CD4-positive, alpha-beta T cell treated with Interleukin-6 at 100 ng/mL for 8 hours (primary cell): ENCODE measurements around the gene PPDPF.
A peak's percentile ranks its signal among the peaks of the same experiment; 100 is the strongest.
"Not testable (repeated sequence)": the region's sequence is repeated elsewhere in the genome, so short reads cannot be mapped to it uniquely, and the experiment has no call there.

ENCODE experiments used
- DNase-seq: peaks from one replicate; pipeline ENCODE4 v3.0.0-alpha.2; 2020; ENCODE audit warnings: mixed read lengths, low spot score

PPDPF gene

DNA sequence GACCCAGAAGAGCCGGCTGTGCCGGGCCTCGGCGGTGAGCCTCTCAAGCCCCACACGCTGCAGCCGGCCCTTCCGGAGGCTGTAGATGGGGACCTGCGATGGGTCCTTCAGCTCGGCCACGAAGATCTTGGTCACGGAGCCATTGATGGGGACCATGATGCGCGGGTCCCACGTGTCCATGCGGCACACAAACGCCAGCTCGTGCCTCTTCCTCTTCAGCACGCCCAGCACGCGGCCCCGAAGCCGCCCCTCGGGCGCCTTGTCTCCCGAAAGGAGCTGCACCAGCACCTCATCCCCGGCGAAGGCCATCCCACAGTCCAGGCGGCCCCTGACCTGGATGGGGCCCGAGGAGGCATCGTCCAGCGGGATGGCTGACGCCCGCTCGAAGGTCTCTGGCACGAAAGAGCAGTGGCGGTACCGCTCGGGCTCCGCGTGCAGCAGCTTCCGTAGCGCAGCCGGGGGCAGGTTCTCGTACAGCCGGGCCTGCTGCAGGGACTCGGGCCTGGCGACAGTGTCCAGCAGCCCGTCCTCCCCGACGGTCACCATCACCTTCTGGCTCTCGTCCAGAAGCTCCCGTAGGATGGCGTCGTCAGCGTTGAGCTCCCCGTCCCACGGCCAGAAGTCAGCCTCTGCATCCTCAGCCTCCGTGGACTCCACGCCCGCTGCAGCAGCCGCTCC, 44.6 kb downstream of the PPDPF start:
- DNase-seq, result no peak

DNA sequence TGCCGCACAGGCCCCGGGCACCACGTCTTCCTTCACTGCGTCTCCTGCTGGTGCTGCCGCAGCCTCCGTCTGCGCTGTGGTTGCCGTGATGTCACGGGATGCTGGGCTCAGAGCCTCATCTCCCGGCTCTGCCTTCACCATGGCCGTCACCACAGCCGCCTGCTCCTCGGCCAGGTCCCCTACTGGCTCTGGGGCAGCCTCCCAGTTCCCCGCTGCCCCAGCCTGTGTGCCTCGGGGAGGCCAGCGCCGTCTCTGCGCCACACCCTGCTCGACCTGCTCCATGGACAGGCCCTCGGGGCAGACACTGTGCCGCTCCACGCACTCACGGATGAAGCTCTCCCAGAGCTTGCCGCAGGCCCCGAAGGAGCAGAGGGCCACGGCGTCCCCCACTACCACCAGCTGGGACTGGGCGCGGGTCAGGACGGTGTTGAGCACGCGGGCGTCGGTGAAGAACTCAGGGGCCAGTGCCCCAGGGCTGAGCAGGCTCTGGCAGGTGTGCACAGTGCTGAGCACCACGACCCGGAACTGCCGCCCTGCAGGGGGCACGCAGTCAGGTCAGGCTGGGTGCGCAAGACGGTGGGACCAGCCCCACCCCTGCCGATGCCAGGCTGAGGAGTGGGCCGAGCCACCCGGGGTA, 45.3 kb downstream of the PPDPF start:
- no peak for DNase-seq

DNA sequence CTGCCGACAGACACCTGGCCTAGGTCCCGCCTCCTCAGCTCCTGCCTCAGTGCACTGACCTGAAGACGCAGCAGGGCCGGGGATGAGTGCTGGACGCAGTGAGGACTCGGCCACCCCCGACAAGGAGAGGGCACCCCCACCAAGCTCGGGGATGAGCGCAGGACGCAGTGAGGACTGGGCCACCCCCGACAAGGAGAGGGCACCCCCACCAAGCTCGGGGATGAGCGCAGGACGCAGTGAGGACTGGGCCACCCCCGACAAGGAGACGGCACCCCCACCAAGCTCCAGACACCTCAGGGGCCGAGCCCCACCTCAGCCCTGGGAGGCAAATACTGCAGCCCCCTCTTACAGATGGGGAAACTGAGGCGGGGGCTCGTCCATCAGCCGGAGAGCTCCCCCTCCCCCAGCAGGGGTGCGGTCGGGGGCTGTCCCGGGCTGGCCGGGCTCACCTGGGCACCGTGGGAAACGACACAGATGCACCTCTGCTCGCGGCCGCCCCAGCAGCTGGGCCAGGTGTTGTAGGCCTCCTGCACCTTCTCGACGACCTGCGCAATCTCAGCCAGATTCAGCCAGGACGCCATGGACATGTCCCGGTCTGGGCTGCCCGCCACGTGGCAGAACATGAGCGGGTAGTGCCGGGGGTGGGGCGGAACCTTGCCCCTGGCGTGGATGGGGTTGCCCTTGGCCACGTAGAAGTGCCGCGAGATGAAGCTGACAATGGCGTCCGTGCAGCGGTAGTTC, 46.0 kb downstream of the PPDPF start:
- DNase-seq, result no peak

DNA sequence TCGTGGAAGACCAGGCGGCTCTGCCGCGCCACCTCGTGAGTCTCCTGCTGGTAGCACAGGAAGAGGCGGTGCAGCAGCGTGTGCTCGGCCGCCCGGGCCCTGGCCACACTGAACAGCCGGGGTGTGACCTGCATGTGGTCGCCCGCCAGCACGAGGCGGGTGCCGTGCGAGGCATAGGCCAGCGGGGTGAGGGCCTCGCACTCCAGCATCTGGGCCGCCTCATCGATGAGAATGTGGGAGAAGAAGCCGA, 46.5 kb downstream of the PPDPF start:
- no peak for DNase-seq

DNA sequence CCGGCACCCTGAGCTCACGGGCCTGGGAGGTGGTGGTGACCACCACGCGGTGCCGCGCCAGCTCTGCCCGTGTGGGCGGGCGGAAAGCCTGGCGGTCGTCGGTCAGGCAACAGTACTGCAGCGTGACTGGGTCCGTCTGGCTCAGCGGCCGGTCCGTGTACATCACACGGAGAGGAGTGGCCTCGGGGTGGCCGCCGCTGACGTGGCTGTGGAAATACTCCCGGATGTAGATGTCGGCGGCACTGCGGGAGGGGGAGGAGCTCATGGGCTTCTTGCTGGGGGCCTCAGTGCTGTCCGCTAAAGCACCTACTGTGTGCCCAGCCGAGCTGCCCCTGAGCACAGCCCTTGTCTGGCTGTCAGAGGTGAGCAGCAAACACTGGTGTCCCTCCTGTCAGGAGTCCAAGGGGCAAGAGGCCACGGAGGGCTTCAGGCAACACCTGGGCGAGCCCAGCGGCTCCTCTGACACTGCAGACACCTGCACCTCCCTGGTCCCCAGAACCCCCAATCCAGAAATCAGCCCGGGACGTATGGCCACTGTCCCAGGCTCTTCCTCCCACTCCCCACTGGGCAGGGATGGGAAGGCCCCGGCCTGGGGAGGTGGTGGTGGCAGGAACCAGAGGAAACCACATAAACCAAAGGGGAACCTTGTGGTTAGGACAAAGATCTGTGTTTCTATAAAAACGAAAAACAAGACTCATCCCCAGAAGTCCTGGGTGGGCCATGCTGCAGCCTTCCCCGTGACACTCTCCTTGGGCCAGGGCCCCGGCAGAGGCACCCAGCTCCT, 47.0 kb downstream of the PPDPF start:
- peak; percentile 44 for DNase-seq

DNA sequence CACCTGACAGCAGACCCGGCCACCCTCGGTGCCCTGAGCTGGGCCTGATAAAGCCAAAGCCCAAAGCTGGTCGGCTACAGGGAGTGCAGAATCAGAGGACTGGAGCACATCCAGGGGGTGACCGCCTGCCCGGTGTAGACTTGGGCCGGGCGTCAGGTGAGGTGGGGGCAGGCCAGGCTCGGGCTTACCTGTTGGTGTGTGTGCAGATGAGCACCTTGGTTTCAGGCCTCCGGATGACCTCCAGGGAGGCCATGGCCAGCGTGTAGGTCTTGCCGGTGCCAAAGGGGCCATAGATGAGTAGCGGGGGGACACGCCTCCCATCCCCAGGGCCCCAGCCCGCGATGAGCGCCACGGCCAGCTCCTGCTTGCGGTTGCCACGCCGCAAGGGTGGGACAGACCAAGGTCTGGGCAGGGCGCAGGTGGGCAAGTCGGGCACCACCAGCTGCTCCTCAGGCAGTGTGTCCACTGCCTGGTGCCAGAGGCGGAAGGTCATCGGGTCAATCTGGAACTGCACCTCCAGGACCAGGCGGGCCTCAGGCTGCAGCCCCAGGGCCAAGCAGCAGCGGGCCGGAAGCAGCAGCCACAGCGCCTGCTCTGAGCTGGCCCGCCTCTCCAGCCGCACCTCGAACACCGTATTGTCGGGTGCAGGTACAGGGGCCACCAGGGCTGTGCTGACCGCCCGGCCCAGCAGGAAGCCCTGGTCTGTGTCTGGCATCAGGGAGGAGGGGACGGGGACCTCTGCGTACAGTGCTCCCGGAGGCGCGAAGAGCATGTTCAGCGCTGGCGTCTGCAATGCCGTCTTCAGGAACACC, 47.8 kb downstream of the PPDPF start:
- DNase-seq, result no peak

DNA sequence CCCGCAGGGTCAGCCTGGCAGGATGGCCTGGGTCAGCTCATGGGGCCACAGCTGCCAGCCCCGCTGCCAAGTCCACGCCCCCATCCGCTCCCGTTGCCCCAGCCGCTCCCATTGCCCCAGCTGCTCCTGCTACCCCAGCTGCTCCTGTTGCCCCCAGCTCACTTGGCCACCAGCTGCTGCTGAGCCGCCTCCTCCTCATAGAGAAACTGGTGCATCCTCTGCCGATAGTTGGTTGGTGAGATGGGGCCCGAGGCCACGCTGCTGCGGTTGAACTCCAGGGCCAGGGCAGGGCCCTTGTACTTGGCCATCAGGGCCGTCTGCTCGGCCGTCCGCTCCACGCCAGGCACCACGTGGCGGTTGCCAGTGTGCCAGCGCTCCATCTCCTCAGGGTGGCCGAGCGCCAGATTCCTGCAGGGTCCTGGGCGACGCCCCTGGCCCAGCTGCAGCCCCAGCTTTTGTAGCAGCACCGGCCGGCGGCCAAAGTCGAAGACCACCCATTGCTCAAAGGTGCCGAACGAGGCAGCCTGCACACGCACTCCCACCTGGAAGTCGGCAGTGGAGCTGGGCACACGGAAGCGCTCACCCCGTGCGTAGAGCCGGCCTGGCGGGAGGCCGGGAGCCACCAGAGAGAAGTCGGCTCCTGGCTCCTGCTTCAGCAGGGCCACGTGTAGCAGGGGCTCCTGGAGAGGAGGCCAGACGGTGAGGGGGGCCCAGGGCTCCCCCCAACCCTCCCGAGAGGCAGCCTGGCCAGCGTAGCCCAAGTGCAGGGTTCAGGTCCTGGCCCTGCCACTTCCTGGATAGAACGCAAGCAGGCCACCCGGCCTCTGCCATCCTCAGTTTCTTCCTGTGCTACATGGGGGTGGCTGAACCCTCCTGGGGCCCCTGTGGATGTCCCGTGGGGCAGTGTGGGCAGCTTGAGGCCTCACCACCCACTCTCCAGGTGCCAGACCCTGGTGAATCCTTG, 48.7 kb downstream of the PPDPF start:
- DNase-seq, result no peak

DNA sequence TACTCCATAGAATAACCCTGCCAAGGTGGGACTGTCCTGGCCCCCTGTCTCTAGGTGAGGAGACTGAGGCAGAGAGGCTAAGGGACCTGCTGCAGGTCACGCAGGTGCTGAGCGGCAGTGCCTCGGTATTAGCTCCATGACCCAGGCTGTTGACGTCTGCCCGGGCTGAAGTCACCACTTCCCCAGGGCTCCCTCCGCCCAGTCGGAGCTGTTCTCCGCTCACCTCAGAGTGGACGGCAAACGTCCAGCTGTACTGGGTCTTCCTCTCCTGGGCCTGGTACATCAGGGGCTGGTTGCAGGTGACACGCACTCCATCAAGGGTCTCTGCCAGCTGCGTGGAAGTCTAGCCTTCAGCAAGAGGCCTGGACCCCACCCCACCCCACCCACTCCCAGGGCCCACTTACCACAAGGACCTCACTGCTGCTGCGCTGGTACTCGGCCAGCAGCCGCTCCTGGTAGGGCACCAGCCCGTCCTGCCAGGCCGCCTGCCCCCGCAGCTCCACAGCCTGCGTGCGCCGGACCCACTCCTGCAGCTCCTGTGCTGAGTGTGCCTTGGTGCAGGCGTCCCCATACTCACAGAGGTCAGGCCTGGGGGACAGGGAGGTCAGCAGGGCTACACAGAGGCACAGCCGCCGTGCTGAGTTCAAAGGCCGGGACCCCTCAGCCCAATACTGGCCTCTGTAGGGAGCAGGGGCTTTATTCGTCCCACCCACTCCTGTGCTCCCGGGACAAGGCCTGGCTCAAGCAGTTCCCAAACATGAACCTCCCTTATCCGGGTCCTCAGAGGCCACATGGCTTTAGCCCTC, 49.9 kb downstream of the PPDPF start:
- no peak for DNase-seq

DNA sequence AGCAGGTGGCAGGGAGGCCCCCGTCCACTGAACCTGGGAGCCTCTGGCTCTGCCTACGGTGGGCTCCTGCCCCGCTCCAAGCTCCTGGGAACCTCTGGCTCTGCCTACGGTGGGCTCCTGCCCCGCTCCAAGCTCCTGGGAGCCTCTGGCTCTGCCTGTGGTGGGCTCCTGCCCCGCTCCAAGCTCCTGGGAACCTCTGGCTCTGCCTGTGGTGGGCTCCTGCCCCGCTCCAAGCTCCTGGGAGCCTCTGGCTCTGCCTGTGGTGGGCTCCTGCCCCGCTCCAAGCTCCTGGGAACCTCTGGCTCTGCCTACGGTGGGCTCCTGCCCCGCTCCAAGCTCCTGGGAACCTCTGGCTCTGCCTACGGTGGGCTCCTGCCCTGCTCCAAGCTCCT, 50.5 kb downstream of the PPDPF start:
- not testable (repeated sequence) for DNase-seq
